HK-2 (cell line): Measurements from ENCODE around the gene SIRPA.

ENCODE experiments used
- DNase-seq: peaks from one replicate; pipeline ENCODE4 v3.0.0-alpha.2; 2018; ENCODE audit not compliant: unreplicated experiment

Gene SIRPA

DNA sequence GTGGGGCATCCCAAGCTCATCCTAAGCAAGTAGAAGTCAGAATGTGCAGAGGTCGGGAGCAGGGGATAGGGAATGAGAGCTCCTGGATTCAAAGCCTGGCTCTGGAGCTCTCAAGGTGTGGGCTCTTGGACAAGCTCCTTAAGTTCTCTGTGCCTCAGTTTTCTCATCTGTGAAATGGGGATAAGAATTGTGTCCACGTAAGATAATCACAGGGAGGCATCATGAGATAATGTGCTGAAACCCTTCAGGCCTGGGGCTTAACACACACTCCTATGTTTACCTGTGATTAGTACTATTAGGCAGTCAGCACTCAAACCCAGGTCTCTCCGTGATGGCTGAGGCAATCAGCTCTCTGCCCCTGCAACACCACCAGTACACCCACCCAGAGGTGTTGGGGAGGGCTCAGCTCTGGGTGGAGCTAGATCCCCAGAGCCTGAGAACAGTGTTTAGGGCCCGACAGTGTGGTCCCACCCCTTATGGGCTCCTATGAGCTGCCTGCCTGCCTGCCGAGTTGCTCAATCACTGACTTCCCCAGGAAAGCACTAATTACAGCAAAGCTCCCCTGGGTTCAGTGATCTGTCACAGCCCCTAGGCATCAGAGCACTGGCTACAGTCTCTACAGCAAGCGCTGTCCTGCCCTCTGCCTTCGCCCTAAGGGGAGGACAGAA lies 6.3 kb upstream of the SIRPA start:
- no peak for DNase-seq

DNA sequence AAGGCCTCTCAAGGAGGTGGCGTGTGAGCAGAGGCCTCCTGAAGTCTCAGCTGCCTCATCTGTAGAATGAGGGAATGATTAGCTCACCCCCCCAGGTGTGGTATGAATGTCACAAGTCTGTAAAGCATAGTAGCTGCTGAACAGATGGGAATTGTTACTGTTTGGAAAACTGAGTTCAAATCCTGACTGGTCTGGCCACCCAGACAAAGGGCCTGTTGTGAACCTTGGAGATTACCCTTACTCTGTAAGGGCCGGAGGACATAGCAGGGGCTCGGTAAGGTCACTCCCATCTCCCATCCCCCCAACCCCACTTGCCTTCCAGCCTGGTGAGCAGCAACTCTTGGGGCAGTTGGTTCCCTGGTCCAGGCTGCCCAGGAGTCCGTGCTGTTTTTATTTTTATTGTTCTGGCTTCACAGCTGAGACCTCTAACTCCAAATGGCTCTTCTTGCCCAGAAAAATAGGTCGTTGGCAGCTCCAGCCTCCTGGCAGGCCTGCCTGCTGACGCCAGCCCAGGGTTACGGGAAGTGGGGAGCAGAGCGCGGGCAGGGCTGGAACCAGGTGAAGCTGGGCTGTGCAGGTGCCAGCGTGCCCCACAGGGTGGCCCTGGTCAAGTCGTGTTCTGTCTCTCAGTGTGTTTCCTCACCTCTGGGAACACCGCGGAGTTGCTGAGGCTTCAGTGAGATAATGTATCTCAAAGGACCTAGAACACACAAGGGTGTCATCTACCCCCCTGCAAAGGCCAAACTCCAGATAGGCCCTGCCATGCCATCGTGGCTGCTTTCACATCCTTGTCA lies 4.5 kb upstream of the SIRPA start:
- no peak for DNase-seq

DNA sequence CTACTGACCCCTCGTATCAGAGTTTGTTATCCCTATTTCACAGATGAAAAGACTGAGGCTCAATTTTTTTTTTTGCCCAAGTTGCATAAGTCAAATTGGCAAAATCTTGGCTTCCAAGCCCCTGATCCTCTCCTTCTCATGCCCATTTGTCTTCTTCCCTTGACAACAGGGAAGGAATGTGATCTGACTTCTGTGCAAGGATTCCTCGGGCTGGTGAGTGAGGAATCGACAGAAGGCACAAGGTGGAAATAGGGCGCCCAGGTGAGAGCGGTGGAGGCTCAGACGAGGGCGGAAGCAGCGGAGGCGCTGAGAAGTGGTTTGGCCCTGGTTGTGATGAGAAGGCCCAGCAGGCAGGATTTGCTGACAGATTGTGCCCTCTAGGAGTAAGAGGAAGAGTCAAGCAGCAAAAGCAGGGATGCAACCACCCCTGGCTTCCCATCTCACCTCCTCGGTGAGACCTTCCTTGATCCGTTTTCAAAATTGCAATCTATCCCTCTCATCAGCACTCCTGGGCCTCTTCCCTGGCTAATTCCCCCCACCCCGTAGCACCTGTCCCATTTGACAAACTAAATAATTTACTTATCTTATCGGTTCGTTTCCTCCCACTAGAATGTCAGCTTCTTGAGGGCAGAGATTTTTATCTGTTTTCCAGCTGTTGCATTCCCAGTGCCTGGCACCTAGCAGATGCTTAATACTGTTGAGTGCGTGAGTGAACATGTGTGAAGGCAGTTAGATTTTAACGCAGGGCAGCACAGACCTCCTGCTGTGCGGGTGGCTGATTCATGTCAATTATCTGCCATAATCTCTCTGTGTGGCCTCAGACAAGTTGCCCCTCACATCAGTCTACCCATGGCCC lies 3.7 kb upstream of the SIRPA start:
- no peak for DNase-seq

DNA sequence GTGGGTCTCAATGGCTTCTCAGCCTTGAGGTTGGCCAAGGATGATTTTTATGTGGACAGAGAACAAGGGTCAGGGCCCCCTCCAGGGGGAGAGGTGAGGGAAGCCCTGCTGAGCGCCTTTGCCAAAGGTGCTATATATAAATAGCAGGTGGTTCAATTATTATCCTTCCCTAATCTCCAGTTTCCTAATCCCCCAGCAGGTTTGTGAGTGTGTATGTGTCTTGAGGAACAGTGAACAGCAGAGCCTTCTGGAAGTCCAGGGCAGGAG lies 3.2 kb upstream of the SIRPA start:
- DNase-seq: no peak

DNA sequence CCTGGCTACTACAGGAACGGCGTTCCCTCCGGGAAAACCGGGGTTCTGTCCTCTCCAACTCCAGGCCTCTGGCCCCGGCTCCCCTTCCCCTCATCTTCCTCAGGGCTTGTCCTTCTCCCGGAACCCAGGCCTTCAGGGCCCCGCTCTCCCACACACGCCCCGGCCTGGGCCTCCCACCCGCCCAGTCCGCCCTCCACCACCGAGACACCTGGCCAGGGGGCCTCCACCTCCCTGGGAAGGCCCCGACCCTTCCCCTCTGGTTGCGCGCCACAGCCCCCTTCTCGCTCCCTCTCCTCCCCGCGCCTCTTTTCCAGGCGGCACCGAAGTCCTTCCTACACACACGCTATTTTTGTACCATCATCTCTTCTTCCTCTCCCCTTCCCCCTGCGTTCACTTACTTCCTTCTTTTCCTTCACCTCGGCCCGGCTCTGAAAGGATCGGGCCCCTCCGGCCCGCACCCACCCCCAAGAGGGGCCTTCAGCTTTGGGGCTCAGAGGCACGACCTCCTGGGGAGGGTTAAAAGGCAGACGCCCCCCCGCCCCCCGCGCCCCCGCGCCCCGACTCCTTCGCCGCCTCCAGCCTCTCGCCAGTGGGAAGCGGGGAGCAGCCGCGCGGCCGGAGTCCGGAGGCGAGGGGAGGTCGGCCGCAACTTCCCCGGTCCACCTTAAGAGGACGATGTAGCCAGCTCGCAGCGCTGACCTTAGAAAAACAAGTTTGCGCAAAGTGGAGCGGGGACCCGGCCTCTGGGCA lies 1.3 kb upstream of the SIRPA start:
- DNase-seq: peak; percentile 56

DNA sequence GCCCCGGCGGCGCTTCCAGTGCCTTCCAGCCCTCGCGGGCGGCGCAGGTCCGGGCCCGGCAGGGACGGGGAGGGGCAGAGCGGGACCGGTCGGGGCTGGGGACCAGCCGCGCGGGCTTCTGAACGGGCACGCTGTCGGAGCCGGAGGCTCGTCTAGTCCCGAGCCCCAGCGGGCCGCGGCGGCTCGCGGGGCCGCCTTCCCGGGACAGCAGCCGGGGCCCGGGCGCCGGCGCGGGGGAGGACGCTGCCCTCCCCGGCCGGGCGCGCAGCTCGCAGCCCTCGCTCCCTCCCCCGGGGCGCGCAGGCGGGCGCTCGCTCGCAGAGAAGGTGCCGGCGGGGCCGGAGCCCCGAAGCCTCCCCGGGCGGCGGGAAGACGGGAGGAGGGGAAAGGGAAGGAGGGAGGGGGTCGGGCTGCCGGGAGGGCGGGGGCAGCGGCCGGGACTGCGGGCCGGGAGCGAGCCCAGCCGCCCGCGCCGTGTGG lies 696 bp upstream of the SIRPA start:
- DNase-seq: peak; percentile 74

DNA sequence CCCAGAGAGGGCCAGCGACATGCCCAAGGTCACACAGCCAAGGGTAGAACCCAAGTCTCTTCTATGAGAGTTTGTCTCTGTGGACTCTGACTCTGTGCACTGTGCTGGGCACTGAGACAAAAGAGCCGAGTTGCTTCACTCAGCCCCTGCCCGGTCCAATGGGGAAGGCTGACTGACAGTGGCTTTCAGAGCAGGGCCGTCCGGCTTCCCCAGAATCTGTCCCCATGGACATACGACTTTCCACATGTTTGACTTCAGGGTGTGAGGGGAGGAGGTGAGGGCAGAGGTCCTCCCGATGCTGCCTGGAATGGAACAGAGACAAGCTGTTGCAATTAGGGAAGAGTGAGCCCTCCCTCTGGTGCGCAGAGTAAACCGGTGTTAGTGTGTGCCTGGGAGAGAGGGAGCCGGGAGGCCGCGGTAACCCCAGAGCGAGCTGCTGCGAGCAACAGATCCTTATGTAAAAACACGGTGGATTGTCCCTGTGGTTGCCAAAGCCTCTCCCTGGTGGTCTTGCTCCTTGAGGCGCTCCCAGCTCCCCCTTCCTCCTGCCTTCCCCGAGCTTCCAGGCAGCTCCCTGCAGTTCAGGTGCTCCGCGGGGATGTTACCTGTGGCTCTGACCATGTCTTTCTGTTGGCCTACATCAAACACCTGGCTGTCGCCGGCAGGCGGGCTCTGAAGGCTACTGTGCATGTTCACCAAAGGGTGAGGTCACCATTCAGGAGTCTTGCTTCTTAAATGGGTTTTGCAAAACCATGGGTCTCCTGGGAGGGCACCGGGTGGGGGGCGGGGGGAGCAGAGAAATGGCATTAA lies 672 bp downstream of the SIRPA start:
- DNase-seq: peak; percentile 45

DNA sequence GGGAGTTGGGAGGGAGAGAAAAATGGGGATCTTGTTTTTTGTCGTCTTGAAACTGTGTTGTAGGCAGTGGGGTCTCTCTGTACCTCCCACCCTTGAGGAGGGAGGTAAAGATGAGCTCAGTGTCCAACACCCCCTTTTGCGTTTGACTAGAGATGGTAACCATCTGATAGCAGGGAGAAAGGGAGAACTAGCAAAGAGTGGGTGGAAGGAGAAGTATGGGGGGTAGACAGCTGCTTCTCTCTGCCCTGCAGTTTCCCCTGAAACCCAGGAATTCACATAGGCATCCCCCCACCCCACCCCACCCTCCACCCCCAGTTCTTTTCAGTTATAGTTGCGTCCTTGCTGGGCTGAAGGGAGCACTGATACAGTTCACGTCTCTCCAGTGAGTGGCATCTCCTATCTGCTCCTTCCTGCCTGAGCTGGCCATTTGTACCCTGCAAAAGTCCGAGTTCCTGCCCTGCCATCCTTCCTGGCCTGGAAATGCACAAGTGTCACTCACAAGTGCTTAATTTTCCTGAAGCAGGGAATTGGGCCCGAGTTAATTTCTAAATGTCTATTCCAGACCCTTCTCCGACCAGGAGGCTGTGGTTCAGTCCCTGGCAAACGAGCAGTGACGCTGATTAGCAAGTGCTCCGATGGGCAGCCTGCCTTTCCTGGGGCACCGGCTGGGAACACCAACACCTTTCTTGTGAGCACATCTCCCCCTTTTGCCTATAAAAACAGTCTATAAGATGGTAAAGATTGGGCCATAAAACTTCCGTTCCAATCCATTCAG lies 1.5 kb downstream of the SIRPA start:
- no peak for DNase-seq

DNA sequence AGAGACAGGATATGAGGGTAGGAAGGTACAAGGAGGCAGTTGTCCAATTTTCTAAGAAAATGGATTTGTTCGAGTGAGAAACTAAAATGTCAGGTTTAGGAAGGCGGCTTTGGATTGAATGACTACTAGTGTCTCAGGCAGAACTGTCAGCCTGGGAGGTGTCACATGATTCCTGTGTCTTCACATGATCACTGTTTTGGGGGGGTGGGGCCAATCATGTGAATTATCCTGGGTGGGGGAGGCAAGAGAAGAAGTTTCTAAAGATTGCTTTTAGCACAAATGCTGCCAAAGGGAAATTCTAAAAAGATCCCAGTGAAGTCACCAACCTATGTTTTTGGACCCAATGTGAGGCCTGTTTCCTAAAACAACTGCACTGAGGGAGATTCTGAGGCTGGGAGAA lies 2.3 kb downstream of the SIRPA start:
- DNase-seq: no peak

DNA sequence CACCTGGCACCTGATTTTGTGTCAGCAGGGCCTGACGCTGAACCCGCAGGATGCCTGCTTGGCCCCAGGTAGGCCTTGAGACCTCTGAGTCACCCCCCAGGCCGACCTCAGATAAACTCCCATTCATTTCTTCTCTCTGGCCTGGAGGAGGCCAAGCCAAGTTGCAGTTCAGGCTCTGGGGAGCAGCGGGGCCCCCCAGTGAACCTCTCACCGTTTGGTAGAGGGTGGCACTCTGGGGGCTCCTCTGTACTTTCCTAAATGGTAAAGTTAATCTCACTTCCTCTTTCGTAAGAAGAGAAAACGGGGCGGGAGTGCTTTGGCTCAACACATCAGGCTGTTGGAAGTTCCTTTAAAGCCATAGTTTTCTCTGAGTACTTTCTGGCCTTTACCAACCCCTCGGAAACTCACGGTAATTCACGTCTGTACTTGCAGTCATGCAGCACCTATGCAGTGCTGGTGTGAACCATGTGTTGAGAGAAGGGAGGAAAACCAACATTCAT lies 2.8 kb downstream of the SIRPA start:
- no peak for DNase-seq

DNA sequence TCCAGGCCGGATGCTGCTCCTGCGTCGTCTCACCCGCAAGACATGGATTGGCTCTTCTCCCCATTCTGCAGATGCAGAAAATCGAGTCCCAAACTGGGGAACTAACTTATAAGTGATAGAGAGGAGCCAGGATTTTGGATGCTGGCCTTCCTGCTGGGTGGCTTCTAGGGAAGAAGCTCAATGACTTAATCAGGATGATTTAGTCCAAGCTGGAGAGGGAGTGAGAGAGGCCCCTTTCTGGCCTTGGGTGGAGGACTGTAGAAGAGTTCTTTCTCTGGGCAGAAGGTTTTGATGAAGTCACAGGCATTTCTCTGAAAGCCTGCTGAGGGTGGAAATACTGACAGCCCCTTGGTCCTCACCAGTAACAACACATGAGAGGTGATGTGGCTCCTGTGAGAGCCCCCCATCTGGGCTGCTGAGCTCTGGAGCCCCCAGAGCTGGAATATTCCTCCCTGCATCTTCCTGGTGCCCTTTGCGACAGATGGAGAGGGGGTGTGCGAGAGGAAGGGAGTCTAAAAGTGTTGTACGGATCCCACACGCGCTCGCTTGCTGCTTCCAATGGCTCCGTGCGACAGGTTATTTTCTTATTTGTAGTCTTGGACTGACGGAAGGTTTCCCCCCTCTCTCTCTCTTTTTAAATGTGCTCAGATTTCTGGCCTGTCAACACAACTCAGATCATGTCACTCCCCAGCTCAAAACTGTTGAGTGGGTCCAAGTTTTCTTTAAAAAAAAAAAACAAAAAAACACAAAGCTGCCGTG lies 3.5 kb downstream of the SIRPA start:
- no peak for DNase-seq

DNA sequence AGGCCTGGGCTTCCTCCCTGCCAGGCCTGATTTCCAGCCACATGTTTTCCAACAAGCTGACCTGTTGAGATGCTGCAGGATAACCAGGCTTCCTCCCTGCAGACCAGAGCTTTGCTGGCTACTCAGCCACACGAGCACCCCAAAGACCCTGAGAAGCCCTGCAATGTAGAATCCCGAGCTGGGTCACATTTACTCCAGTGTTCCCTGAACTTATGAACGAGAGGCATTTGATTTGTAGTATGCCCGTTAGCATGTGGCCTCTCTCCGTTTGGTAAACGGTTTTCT lies 4.0 kb downstream of the SIRPA start:
- no peak for DNase-seq

DNA sequence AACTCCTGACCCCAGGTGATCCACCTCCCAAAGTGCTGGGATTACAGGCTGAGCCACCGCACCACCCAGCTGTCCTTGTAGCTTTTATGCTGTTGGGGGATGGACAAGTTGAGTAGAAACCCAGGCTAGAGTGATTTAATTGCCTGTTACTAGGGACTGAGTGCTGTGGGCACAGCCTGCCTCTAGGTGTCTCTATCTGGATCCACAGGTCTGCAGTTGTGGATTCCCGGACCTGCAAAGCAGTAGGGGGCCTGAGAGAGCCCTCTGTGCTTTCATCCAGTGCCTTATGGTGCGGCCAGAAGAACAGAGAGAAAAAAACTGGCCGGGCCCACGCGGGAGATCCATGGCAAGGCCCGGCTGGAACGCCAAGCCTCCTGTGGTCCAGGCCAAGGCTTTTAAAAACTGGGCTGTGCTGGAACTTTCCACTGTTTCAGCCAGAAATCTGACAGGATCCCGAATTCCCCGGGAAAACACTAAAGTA lies 5.2 kb downstream of the SIRPA start:
- peak; percentile 59 for DNase-seq

DNA sequence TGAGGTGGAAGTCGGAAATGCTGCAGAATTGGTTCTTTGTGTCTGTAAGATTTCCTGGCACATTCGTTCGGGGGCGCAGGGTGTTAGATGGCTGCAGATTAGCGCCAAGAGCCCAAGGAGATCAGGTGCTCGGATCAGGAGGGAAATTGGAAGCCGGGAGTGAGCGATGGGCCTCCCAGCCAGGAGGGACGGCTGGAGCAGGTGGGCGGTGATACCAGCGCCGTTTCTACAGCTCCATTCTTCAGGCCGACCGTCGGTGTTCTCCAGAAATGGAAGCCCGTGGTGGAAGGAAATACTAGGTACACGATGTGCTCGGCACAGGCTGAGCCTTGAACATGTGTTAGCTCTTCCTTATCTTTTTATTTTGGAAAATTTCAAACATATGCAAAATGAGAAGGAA lies 6.5 kb downstream of the SIRPA start:
- no peak for DNase-seq

DNA sequence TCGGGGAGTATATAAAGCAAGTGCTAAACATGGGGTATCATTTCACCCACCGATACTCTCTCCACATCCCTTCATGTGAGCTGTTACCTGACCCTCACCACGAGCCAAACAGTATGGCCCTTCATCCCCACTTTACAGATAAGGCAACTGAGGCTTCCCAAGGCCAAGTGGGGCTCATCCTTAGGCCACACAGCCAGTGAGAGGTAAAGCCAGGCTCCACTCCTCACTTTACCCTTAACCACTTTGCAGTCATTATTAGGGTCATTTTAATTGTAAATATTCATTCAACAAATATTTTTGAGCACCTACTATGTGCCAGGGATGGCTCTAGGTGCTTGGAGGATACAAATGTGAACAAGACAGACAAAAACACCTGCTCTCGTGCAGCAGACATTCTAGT lies 7.0 kb downstream of the SIRPA start:
- DNase-seq: no peak

DNA sequence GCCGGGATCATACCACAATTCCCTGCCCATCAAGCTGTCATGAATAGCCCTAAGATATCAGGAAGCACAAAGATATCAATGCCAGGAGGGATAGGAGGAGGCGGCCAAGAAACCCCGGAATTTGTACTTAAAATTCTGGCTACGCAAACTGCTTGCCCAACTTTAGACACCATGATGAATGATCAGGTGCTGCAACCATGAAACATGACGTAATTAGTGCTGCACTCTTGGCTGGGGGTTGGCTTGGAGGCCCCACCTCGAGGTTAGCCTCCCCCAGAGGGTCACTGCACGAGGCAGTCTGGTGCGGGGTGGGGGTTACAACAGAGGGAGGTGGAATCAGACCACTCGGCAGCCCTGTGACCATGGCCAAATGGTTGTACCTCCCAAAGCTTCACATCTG lies 8.9 kb downstream of the SIRPA start:
- DNase-seq: no peak

DNA sequence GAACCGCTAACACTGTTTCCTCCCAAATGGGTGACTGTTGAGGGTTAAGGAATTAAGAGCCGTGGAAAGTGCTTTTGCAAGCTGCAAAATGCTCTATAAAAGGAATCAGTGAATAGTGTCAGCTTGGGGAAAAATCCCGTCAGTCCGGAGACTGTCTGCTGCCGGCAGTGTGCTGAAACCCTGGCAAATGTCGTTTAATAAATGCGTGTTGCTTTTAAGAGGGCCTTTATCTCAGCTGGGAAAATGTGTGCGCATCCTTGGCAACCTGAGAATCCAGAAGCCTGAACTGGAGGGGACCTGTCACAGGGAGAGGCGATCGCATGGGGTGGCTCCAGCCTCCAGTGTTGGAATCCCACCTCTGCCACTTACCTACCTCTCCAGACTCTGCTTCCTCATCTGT lies 9.8 kb downstream of the SIRPA start:
- DNase-seq: no peak

DNA sequence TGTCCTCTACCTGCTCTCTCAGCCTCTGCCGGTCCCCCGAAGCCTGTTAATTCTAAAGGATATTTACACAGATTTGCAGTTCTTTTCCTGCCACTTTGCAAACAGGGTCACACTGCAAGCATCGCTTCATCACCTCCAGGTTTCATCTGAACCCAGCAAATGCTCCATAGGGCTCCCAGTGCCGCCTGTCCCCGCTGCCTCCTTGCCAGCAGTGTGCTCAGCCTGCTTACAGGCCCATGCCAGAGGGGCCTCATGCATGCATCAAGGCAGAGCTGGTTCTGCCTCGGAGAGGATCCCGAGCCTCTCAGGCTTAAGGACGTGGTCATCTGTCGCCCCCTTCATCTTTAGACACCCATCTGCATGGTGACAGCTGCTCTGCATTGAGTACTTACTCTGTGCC lies 10.5 kb downstream of the SIRPA start:
- no peak for DNase-seq

DNA sequence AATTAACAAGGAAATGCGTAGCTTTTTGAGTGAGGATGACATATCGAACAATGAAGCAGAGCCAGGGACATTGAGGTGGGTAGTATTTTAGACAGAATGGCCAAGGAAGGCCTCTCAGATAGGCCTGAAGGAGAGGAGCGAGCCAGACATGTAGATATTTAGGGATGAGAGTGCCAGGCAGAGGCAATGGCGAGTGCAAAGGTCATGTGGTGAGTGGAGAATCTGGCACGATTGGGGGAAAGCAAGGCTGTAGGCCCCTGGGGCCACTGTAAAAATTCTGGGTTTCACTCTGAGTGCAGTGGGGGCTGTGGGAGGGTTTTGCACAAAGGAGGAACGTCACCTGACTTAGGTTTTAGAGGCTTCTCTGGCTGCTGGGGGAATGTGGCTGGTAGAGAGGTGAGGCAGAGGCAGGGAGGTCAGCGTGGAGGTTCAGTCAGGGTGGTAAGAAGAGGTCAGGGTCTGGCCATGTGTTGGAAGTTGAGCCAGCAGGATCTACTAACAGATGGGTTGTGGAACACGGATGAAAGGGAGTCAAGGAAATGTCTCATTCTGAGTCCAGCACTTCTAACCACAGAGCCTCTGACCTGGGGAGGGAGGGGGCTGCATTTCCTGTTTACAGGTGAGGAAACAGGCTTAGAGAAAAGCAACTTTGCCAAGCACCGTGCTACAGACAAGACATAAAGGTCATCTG lies 11.3 kb downstream of the SIRPA start:
- DNase-seq: no peak
